ENCODE measurements around the gene RBBP6. TPM values are rescaled to one million over a fixed set of nuclear protein-coding genes. Genes with fewer than 3 reads are reported as not detected.

RBBP6 gene
- 20.0 to 25.7 TPM (median 21.9 TPM) in 5 replicates for total RNA-seq (2022; extraction: Qiagen RNA extraction)

GRCh38 chr16:24539295-24539849 is at the start of gene RBBP6:
Gene RBBP6, plus strand, starts transcription at chr16:24539566. Its CDS starts 1,061 bp downstream, at chr16:24540627.

Other genes starting within 250 kb of the RBBP6 start
- 25.6 to 31.7 TPM (median 27.8 TPM) in 5 replicates for gene TNRC6A, start 190.1 kb downstream of the RBBP6 start, total RNA-seq (2022; extraction: Qiagen RNA extraction)

Measured in A549 treated with AZD2906 at 1 μM for 4 hours (cell line).